ENCODE data around the gene TUNAR.

GRCh38 chr14:95941897-95942296 is 65.3 kb downstream of the TUNAR start:
- TF ChIP-seq CTCF (IDR thresholded peaks at IDR 0.05 in 8 of 11, conservative IDR thresholded peaks at IDR 0.05 in 3 of 11) (no peak), POLR2A (IDR thresholded peaks at IDR 0.05) (no peak), POLR2AphosphoS5 (IDR thresholded peaks at IDR 0.05) (no peak)

Data from spleen (tissue), 7 donors.